Gastrocnemius medialis (tissue), 4 donors: ENCODE data around the gene PTPN4. TPM values are rescaled to one million over a fixed set of nuclear protein-coding genes. Genes with fewer than 3 reads are reported as not detected.

Experiments used
- ATAC-seq, 2 donors: fragments of 150-250 bp; one replicate each; pipeline ENCODE4 v1.9.1; 2016
- DNase-seq, 2 donors: peaks; one replicate each; pipeline ENCODE4 v3.0.0-alpha.2; 2019
- H3K27ac ChIP-seq, 4 donors: fragments of 200-600 bp; sonication (generic); 1 replicate in 1 of 4; 2 replicates in 3 of 4; pipeline ENCODE4 v1.5.1; 2016 to 2018; ENCODE audit warnings: mild to moderate bottlenecking in 2 of 4, moderate library complexity in 1 of 4
- H3K27me3 ChIP-seq, 3 donors: fragments of 200-600 bp; sonication (generic) in 2 of 3; 1 replicate in 1 of 3; 2 replicates in 2 of 3; pipeline versions ENCODE4 v1.5.1 to v1.6.0; 2016 to 2019; ENCODE audit warnings: mild to moderate bottlenecking in 1 of 3, moderate library complexity in 1 of 3
- H3K36me3 ChIP-seq, 2 donors: fragments of 200-600 bp; sonication (generic) in 1 of 2; one replicate each; pipeline ENCODE4 v1.5.1; 2017 to 2018
- H3K4me1 ChIP-seq, 2 donors: fragments of 200-600 bp; sonication (generic) in 1 of 2; one replicate each; pipeline ENCODE4 v1.5.1; 2016 to 2017; ENCODE audit warnings: mild to moderate bottlenecking in 2 of 2
- H3K4me3 ChIP-seq, 4 donors: fragments of 200-600 bp; sonication (generic) in 3 of 4; 1 replicate in 1 of 4; 2 replicates in 3 of 4; pipeline ENCODE4 v1.5.1; 2016 to 2019; ENCODE audit warnings: mild to moderate bottlenecking in 2 of 4
- H3K9me3 ChIP-seq, 3 donors: fragments of 200-600 bp; sonication (generic) in 2 of 3; 1 replicate in 1 of 3; 2 replicates in 2 of 3; pipeline ENCODE4 v1.5.1; 2016 to 2019
- POLR2A ChIP-seq, 2 donors: fragments of 450-650 bp; IDR thresholded peaks; one replicate each; pipeline ENCODE4 v1.6.1; 2017; ENCODE audit warnings: antibody characterized with exemption in 2 of 2, mild to moderate bottlenecking in 2 of 2, moderate library complexity in 2 of 2
- in situ Hi-C, 4 donors: fragments of 200-750 bp; cut with MboI; loops; one replicate each; pipeline versions ENCODE4 v1.15.0 to v1.8.0; 2017; ENCODE audit warnings: low sequenced_read_pairs in 4 of 4
- intact Hi-C: fragments of 100-400 bp; cut with DNase I; formaldehyde crosslinking; loops from one replicate; pipeline ENCODE4 v1.15.1; 2023; ENCODE audit warnings: low total_unique reads
- total RNA-seq, 4 donors: library from RNA; depleted of rRNA; stranded (reverse); fragments of >200 nt; gene quantifications; one replicate each; pipeline versions ENCODE4 v1.1.0 to v1.2.3, GENCODE V29; 2016
- TF ChIP-seq, protein P1 (sequence below), 5 experiments: fragments of 450-650 bp in 3 of 5; fragments of 200-600 bp in 2 of 5; sonication (generic) in 2 of 5; IDR thresholded peaks in 4 of 5; conservative IDR thresholded peaks in 1 of 5; 1 replicate in 4 of 5; 2 replicates in 1 of 5; pipeline ENCODE4 v1.5.1; 2016 to 2019; ENCODE audit warnings: antibody characterized with exemption in 5 of 5, mild to moderate bottlenecking in 3 of 5, moderate library complexity in 3 of 5

The PTPN4 gene
- total RNA-seq, 4 donors from 2014 or later = 12.7 to 37.8 (median 33.5) TPM

DNA sequence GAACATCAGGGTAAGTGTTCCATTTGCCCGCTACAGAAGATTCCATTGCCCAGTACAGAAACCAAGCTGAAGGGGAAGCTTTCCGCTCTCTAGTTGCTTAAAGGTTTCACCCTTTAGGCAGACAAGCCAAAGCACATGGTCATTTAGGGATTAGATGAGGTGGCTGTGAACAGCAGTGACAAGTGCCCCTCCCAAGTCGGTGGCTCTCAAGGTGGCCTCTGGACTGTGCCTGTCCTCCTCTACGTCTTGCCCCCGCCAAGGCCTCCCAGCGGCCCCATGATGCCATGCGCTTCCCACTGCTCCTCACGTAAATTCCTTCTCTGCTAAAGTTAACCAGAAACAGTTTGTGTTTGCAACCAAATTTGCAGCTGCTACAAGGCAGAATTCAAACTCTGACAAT lies 24.2 kb upstream of the PTPN4 start:
- no peaks in the 10 kb centered on the region for H3K36me3 ChIP-seq
- DNase-seq (no peak), ATAC-seq (no peak)
- H3K27me3 ChIP-seq = no peaks in the 10 kb centered on the region
- H3K4me1 ChIP-seq = peaks cover 33 to 36% of the 10 kb centered on the region in 2 donors
- no peak overlapping the region for H3K4me3 ChIP-seq
- H3K27ac ChIP-seq = no peak overlapping the region
- H3K9me3 ChIP-seq = no peaks in the 10 kb centered on the region
- TF ChIP-seq POLR2A (IDR thresholded peaks at IDR 0.05) = no peak
- TF ChIP-seq, protein P1, sequence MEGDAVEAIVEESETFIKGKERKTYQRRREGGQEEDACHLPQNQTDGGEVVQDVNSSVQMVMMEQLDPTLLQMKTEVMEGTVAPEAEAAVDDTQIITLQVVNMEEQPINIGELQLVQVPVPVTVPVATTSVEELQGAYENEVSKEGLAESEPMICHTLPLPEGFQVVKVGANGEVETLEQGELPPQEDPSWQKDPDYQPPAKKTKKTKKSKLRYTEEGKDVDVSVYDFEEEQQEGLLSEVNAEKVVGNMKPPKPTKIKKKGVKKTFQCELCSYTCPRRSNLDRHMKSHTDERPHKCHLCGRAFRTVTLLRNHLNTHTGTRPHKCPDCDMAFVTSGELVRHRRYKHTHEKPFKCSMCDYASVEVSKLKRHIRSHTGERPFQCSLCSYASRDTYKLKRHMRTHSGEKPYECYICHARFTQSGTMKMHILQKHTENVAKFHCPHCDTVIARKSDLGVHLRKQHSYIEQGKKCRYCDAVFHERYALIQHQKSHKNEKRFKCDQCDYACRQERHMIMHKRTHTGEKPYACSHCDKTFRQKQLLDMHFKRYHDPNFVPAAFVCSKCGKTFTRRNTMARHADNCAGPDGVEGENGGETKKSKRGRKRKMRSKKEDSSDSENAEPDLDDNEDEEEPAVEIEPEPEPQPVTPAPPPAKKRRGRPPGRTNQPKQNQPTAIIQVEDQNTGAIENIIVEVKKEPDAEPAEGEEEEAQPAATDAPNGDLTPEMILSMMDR (IDR thresholded peaks at IDR 0.05 in 4 of 5, conservative IDR thresholded peaks at IDR 0.05 in 1 of 5) = no peak
- in situ Hi-C loops = no loop called here
- intact Hi-C loops = no loop called here

DNA sequence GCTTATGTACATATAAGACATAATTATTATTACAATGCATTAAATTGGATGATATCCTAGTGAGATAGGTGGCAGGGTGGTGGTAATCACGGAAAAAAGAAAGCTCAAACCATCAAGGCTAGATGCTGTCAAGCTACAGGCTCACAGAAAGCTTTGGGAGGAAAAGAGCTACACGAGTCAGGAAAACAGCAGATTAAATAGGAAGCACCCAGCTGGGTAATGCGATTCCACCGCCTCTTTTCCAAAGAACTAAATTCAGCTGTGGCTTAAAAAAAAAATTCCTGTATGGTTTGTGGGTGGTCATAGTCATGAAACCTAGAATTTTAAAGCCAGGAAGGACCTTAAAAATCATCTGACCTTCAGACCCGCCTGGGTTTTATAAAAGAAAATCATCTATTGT lies 23.7 kb upstream of the PTPN4 start:
- in situ Hi-C loops (no loop called here), intact Hi-C loops (no loop called here)
- Histone ChIP-seq H3K9me3 (no peaks in the 10 kb centered on the region), H3K4me3 (no peak overlapping the region), H3K4me1 (peaks cover 36 to 38% of the 10 kb centered on the region in 2 donors), H3K36me3 (no peaks in the 10 kb centered on the region), H3K27me3 (no peaks in the 10 kb centered on the region), H3K27ac (no peak overlapping the region)
- DNase-seq = no peak
- no peak for ATAC-seq
- no peak for TF ChIP-seq POLR2A (IDR thresholded peaks at IDR 0.05)
- TF ChIP-seq, protein P1 (IDR thresholded peaks at IDR 0.05 in 4 of 5, conservative IDR thresholded peaks at IDR 0.05 in 1 of 5) = no peak

- Histone ChIP-seq H3K27me3 (no peaks in the 10 kb centered on the region), H3K36me3 (no peaks in the 10 kb centered on the region), H3K27ac (peak overlapping the region; percentile 47 to 74 (median 70)), H3K4me1 (peaks cover 23 to 31% of the 10 kb centered on the region in 2 donors), H3K4me3 (no peak overlapping the region), H3K9me3 (no peaks in the 10 kb centered on the region)
- in situ Hi-C loops (no loop called here), intact Hi-C loops (no loop called here)
- TF ChIP-seq, protein P1 (IDR thresholded peaks at IDR 0.05 in 4 of 5, conservative IDR thresholded peaks at IDR 0.05 in 1 of 5) = no peak
- TF ChIP-seq POLR2A (IDR thresholded peaks at IDR 0.05) = no peak
- ATAC-seq (peak; percentile 57 to 86), DNase-seq (peak in 1 of 2 donors; percentile 72)
These were observed 20.0 kb upstream of the PTPN4 start for GRCh38 chr2:119739580-119740255.

GRCh38 chr2:119741001-119741400 lies 18.7 kb upstream of the PTPN4 start:
- in situ Hi-C loops = no loop called here
- no peaks in the 10 kb centered on the region for H3K9me3 ChIP-seq
- H3K4me3 ChIP-seq = no peak overlapping the region
- no peaks in the 10 kb centered on the region for H3K27me3 ChIP-seq
- no peaks in the 10 kb centered on the region for H3K36me3 ChIP-seq
- intact Hi-C loops = no loop called here
- DNase-seq = no peak
- H3K27ac ChIP-seq = no peak overlapping the region
- ATAC-seq = no peak
- peaks cover 12 to 24% of the 10 kb centered on the region in 2 donors for H3K4me1 ChIP-seq
- TF ChIP-seq, protein P1 (IDR thresholded peaks at IDR 0.05 in 4 of 5, conservative IDR thresholded peaks at IDR 0.05 in 1 of 5) = no peak
- no peak for TF ChIP-seq POLR2A (IDR thresholded peaks at IDR 0.05)

GRCh38 chr2:119741868-119742267 lies 17.9 kb upstream of the PTPN4 start:
- intact Hi-C loops = no loop called here
- TF ChIP-seq, protein P1 (IDR thresholded peaks at IDR 0.05 in 4 of 5, conservative IDR thresholded peaks at IDR 0.05 in 1 of 5) = no peak
- TF ChIP-seq POLR2A (IDR thresholded peaks at IDR 0.05) = no peak

More at GRCh38 chr2:119741868-119742267, 17.9 kb upstream of the PTPN4 start:
- no peaks in the 10 kb centered on the region for H3K36me3 ChIP-seq
- no peaks in the 10 kb centered on the region for H3K27me3 ChIP-seq
- ATAC-seq = no peak
- H3K4me3 ChIP-seq = no peak overlapping the region
- H3K9me3 ChIP-seq = no peaks in the 10 kb centered on the region
- in situ Hi-C loops = no loop called here
- no peak for DNase-seq
- H3K4me1 ChIP-seq = peaks cover 9 to 24% of the 10 kb centered on the region in 2 donors
- H3K27ac ChIP-seq = no peak overlapping the region
